Peyer's patch (tissue), 4 donors: ENCODE data around the gene BDKRB2. TPM values are rescaled to one million over a fixed set of nuclear protein-coding genes. Genes with fewer than 3 reads are reported as not detected.

Source experiments
- DNase-seq, 3 donors: peaks; one replicate each; pipeline ENCODE4 v3.0.0-alpha.2; 2017 to 2019
- H3K27ac ChIP-seq, 4 donors: fragments of 200-600 bp; sonication (generic); one replicate each; pipeline ENCODE4 v1.5.1; 2016 to 2019
- H3K27me3 ChIP-seq, 2 donors: fragments of 200-600 bp; sonication (generic); one replicate each; pipeline ENCODE4 v1.5.1; 2019
- H3K36me3 ChIP-seq, 3 donors: fragments of 200-600 bp; sonication (generic); one replicate each; pipeline ENCODE4 v1.5.1; 2016 to 2019
- H3K4me1 ChIP-seq, 4 donors: fragments of 200-600 bp; sonication (generic); one replicate each; pipeline ENCODE4 v1.5.1; 2016 to 2019
- H3K4me3 ChIP-seq, 4 donors: fragments of 200-600 bp; sonication (generic); 1 replicate in 3 of 4; 2 replicates in 1 of 4; pipeline ENCODE4 v1.5.1; 2016 to 2019; ENCODE audit warnings: mild to moderate bottlenecking in 1 of 4
- H3K9me3 ChIP-seq, 4 donors: fragments of 200-600 bp; sonication (generic); one replicate each; pipeline ENCODE4 v1.5.1; 2016 to 2019; ENCODE audit warnings: mild to moderate bottlenecking in 1 of 4
- POLR2A ChIP-seq, 2 donors: fragments of 450-650 bp; IDR thresholded peaks; one replicate each; pipeline ENCODE4 v1.5.1; 2017; ENCODE audit warnings: antibody characterized with exemption in 2 of 2, mild to moderate bottlenecking in 2 of 2, moderate library complexity in 2 of 2
- total RNA-seq, 4 donors: library from RNA; depleted of rRNA; stranded (reverse); fragments of >200 nt; gene quantifications; one replicate each; pipeline ENCODE4 v1.1.0, GENCODE V29; 2016
- TF ChIP-seq, protein P1 (sequence below), 6 experiments: fragments of 450-650 bp in 4 of 6; fragments of 200-600 bp in 2 of 6; sonication (generic) in 1 of 6; IDR thresholded peaks; one replicate each; pipeline ENCODE4 v1.5.1; 2017 to 2019; ENCODE audit warnings: antibody characterized with exemption in 6 of 6, mild to moderate bottlenecking in 3 of 6, moderate library complexity in 1 of 6

Gene BDKRB2
- total RNA-seq, 4 donors from 2014 or later, result 12.4 to 18.9 (median 16.9) TPM

- Histone ChIP-seq H3K4me3 (no peak overlapping the region), H3K27ac (no peak overlapping the region), H3K9me3 (no peaks in the 10 kb centered on the region), H3K27me3 (no peaks in the 10 kb centered on the region), H3K4me1 (peaks cover 0 to 6% (median 0%) of the 10 kb centered on the region in 4 donors), H3K36me3 (no peaks in the 10 kb centered on the region)
- no peak for DNase-seq
- TF ChIP-seq POLR2A (IDR thresholded peaks at IDR 0.05), result no peak
- TF ChIP-seq, protein P1, sequence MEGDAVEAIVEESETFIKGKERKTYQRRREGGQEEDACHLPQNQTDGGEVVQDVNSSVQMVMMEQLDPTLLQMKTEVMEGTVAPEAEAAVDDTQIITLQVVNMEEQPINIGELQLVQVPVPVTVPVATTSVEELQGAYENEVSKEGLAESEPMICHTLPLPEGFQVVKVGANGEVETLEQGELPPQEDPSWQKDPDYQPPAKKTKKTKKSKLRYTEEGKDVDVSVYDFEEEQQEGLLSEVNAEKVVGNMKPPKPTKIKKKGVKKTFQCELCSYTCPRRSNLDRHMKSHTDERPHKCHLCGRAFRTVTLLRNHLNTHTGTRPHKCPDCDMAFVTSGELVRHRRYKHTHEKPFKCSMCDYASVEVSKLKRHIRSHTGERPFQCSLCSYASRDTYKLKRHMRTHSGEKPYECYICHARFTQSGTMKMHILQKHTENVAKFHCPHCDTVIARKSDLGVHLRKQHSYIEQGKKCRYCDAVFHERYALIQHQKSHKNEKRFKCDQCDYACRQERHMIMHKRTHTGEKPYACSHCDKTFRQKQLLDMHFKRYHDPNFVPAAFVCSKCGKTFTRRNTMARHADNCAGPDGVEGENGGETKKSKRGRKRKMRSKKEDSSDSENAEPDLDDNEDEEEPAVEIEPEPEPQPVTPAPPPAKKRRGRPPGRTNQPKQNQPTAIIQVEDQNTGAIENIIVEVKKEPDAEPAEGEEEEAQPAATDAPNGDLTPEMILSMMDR (IDR thresholded peaks at IDR 0.05), result no peak
Observed at GRCh38 chr14:96265383-96266095, 60.9 kb downstream of the BDKRB2 start.

DNA sequence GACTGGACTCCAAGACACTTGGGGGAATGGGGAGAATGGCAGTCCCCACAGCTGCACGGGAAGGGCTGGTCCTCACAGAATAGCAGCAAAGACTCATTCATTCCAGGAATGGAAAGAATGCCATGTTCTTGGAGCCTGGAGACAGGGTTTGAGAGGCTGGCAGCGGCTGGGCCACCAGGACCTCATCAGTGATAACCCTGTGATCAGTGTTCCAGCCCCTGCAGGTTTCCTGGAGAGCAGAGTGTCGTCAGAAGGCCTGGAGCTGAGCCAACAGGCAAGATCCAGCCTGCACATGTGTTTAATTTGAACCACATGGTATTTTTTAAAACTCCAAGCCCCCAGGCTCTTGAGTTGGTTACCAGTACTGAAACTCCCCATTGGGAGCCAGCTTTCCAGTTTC is 62.7 kb downstream of the BDKRB2 start:
- no peaks in the 10 kb centered on the region for H3K36me3 ChIP-seq
- no peaks in the 10 kb centered on the region for H3K27me3 ChIP-seq
- no peaks in the 10 kb centered on the region for H3K9me3 ChIP-seq
- no peak overlapping the region for H3K4me3 ChIP-seq
- H3K4me1 ChIP-seq, result no peaks in the 10 kb centered on the region
- TF ChIP-seq POLR2A (IDR thresholded peaks at IDR 0.05), result no peak
- TF ChIP-seq, protein P1 (IDR thresholded peaks at IDR 0.05), result no peak
- no peak for DNase-seq
- H3K27ac ChIP-seq, result no peak overlapping the region

DNA sequence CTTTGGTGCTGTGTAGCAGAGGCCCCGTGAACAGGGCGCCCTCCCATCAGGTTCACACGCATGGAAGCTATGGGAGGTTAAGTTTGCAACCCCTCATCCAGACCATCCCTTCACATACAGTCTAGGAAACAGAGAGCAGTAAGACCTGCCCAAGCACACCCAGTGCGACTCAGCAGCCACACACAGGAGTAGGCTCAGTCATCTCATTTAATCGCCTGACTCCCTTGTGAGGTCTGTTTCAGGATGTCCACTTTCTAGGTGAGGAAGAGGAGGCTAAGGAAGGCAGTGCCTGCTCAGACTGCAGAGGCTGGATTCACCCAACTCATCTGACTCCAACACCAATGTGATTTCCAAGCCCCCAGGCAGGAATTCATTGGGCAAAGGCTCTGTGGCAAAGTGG is 63.3 kb downstream of the BDKRB2 start:
- Histone ChIP-seq H3K4me3 (no peak overlapping the region), H3K36me3 (no peaks in the 10 kb centered on the region), H3K27ac (no peak overlapping the region), H3K27me3 (no peaks in the 10 kb centered on the region), H3K9me3 (peaks cover 0 to 4% (median 0%) of the 10 kb centered on the region in 4 donors), H3K4me1 (no peaks in the 10 kb centered on the region)
- TF ChIP-seq, protein P1 (IDR thresholded peaks at IDR 0.05), result no peak
- no peak for TF ChIP-seq POLR2A (IDR thresholded peaks at IDR 0.05)
- no peak for DNase-seq

GRCh38 chr14:96268431-96269358 is 64.1 kb downstream of the BDKRB2 start:
- peaks cover 0 to 4% (median 0%) of the 10 kb centered on the region in 4 donors for H3K9me3 ChIP-seq
- H3K27me3 ChIP-seq, result no peaks in the 10 kb centered on the region
- no peaks in the 10 kb centered on the region for H3K4me1 ChIP-seq
- no peak for TF ChIP-seq POLR2A (IDR thresholded peaks at IDR 0.05)
- TF ChIP-seq, protein P1 (IDR thresholded peaks at IDR 0.05), result no peak
- H3K4me3 ChIP-seq, result no peak overlapping the region
- peak in 2 of 3 donors; percentile 16 to 62 for DNase-seq
- peak overlapping the region in 3 of 4 donors; percentile 25 to 61 (median 30) for H3K27ac ChIP-seq
- H3K36me3 ChIP-seq, result no peaks in the 10 kb centered on the region

DNA sequence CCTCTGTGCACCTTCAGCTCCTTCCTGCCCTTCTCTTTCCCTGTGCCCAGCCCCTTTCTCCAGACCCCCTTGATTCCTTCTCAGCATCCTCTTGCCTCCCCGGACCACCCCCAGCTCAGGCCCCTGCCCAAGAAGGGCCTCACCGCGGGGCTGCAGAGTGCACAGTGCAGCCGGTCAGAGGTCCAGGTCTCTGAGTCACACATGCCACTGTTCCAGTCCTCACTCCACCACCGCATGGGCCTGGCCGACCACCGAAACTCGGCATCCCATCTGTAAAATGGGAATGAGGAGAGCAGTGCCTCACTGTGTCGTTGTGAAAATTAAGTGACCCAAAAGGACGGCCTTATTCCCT is 64.7 kb downstream of the BDKRB2 start:
- TF ChIP-seq, protein P1 (IDR thresholded peaks at IDR 0.05), result no peak
- TF ChIP-seq POLR2A (IDR thresholded peaks at IDR 0.05), result no peak
- no peaks in the 10 kb centered on the region for H3K4me1 ChIP-seq

More for the DNA sequence above, 64.7 kb downstream of the BDKRB2 start:
- Histone ChIP-seq H3K9me3 (peaks cover 0 to 4% (median 0%) of the 10 kb centered on the region in 4 donors), H3K36me3 (no peaks in the 10 kb centered on the region), H3K27ac (peak overlapping the region in 3 of 4 donors; percentile 25 to 61 (median 30)), H3K4me3 (no peak overlapping the region), H3K27me3 (no peaks in the 10 kb centered on the region)
- DNase-seq, result no peak
